ENCODE results near the gene TLE3.

TLE3 gene

GRCh38 chr15:70067681-70068080 is 30.0 kb downstream of the TLE3 start:
- Mint-ChIP-seq H3K27me3 (no peaks in the 10 kb centered on the region), H3K9me3 (no peaks in the 10 kb centered on the region), H3K4me1 (peaks cover 13% of the 10 kb centered on the region), H3K27ac (no peak overlapping the region), H3K4me3 (no peak overlapping the region)
- no peak for DNase-seq
- no peak for ATAC-seq

GRCh38 chr15:70067011-70067410 is 30.7 kb downstream of the TLE3 start:
- no peak for DNase-seq
- no peaks in the 10 kb centered on the region for H3K27me3 Mint-ChIP-seq
- H3K4me1 Mint-ChIP-seq, result peaks cover 12% of the 10 kb centered on the region
- no peaks in the 10 kb centered on the region for H3K9me3 Mint-ChIP-seq
- no peak overlapping the region for H3K27ac Mint-ChIP-seq
- no peak for ATAC-seq
- H3K4me3 Mint-ChIP-seq, result no peak overlapping the region

GRCh38 chr15:70066447-70066846 is 31.3 kb downstream of the TLE3 start:
- no peak overlapping the region for H3K4me3 Mint-ChIP-seq
- peaks cover 12% of the 10 kb centered on the region for H3K4me1 Mint-ChIP-seq
- H3K27ac Mint-ChIP-seq, result no peak overlapping the region
- H3K27me3 Mint-ChIP-seq, result no peaks in the 10 kb centered on the region
- DNase-seq, result no peak
- no peaks in the 10 kb centered on the region for H3K9me3 Mint-ChIP-seq
- no peak for ATAC-seq

- no peak overlapping the region for H3K4me3 Mint-ChIP-seq
- peaks cover 8% of the 10 kb centered on the region for H3K4me1 Mint-ChIP-seq
- H3K27ac Mint-ChIP-seq, result no peak overlapping the region
- DNase-seq (no peak), ATAC-seq (no peak)
- H3K9me3 Mint-ChIP-seq, result no peaks in the 10 kb centered on the region
- H3K27me3 Mint-ChIP-seq, result no peaks in the 10 kb centered on the region
These were observed 31.7 kb downstream of the TLE3 start for GRCh38 chr15:70066004-70066403.

- ATAC-seq (no peak), DNase-seq (no peak)
- H3K27ac Mint-ChIP-seq, result peak overlapping the region in 1 of 2 donors; percentile 74
- H3K4me3 Mint-ChIP-seq, result no peak overlapping the region
- H3K4me1 Mint-ChIP-seq, result no peaks in the 10 kb centered on the region
- no peaks in the 10 kb centered on the region for H3K27me3 Mint-ChIP-seq
- no peaks in the 10 kb centered on the region for H3K9me3 Mint-ChIP-seq
These were observed 32.6 kb downstream of the TLE3 start for GRCh38 chr15:70065006-70065722.

GRCh38 chr15:70064441-70064840 is 33.3 kb downstream of the TLE3 start:
- no peak for DNase-seq
- Mint-ChIP-seq H3K27ac (no peak overlapping the region), H3K4me3 (no peak overlapping the region), H3K9me3 (no peaks in the 10 kb centered on the region), H3K27me3 (no peaks in the 10 kb centered on the region), H3K4me1 (no peaks in the 10 kb centered on the region)
- no peak for ATAC-seq

GRCh38 chr15:70063980-70064379 is 33.7 kb downstream of the TLE3 start:
- no peak for ATAC-seq
- no peak for DNase-seq
- H3K9me3 Mint-ChIP-seq, result no peaks in the 10 kb centered on the region
- no peak overlapping the region for H3K27ac Mint-ChIP-seq
- no peaks in the 10 kb centered on the region for H3K4me1 Mint-ChIP-seq
- H3K27me3 Mint-ChIP-seq, result no peaks in the 10 kb centered on the region
- H3K4me3 Mint-ChIP-seq, result no peak overlapping the region

GRCh38 chr15:70063261-70063925 is 34.3 kb downstream of the TLE3 start:
- Mint-ChIP-seq H3K4me3 (no peak overlapping the region), H3K27ac (peak overlapping the region in 1 of 2 donors; percentile 19), H3K9me3 (no peaks in the 10 kb centered on the region), H3K27me3 (no peaks in the 10 kb centered on the region), H3K4me1 (no peaks in the 10 kb centered on the region)
- DNase-seq (no peak), ATAC-seq (no peak)

- DNase-seq (no peak), ATAC-seq (no peak)
- Mint-ChIP-seq H3K9me3 (no peaks in the 10 kb centered on the region), H3K4me1 (no peaks in the 10 kb centered on the region), H3K27me3 (no peaks in the 10 kb centered on the region), H3K27ac (no peak overlapping the region), H3K4me3 (no peak overlapping the region)
These were observed 35.3 kb downstream of the TLE3 start for GRCh38 chr15:70062321-70062956.

- Mint-ChIP-seq H3K27me3 (no peaks in the 10 kb centered on the region), H3K27ac (no peak overlapping the region), H3K4me3 (no peak overlapping the region), H3K9me3 (no peaks in the 10 kb centered on the region), H3K4me1 (no peaks in the 10 kb centered on the region)
- ATAC-seq, result no peak
- no peak for DNase-seq
These were observed 35.9 kb downstream of the TLE3 start for GRCh38 chr15:70061696-70062270.

GRCh38 chr15:70060993-70061305 is 36.8 kb downstream of the TLE3 start:
- no peaks in the 10 kb centered on the region for H3K4me1 Mint-ChIP-seq
- no peaks in the 10 kb centered on the region for H3K27me3 Mint-ChIP-seq
- H3K4me3 Mint-ChIP-seq, result no peak overlapping the region
- H3K9me3 Mint-ChIP-seq, result no peaks in the 10 kb centered on the region
- ATAC-seq, result no peak
- DNase-seq, result no peak
- H3K27ac Mint-ChIP-seq, result peak overlapping the region; percentile 13 to 19

- H3K9me3 Mint-ChIP-seq, result no peaks in the 10 kb centered on the region
- H3K27ac Mint-ChIP-seq, result peak overlapping the region in 1 of 2 donors; percentile 19
- DNase-seq (no peak), ATAC-seq (no peak)
- H3K4me1 Mint-ChIP-seq, result no peaks in the 10 kb centered on the region
- no peaks in the 10 kb centered on the region for H3K27me3 Mint-ChIP-seq
- no peak overlapping the region for H3K4me3 Mint-ChIP-seq
These were observed 37.3 kb downstream of the TLE3 start for GRCh38 chr15:70060214-70060992.

- no peak for DNase-seq
- ATAC-seq, result no peak
- H3K4me1 Mint-ChIP-seq, result no peaks in the 10 kb centered on the region
- H3K4me3 Mint-ChIP-seq, result no peak overlapping the region
- no peaks in the 10 kb centered on the region for H3K27me3 Mint-ChIP-seq
- H3K9me3 Mint-ChIP-seq, result no peaks in the 10 kb centered on the region
- H3K27ac Mint-ChIP-seq, result peak overlapping the region; percentile 20 to 85
These were observed 38.1 kb downstream of the TLE3 start for GRCh38 chr15:70059476-70060213.

- no peak for ATAC-seq
- Mint-ChIP-seq H3K27ac (peak overlapping the region; percentile 33 to 54), H3K27me3 (no peaks in the 10 kb centered on the region), H3K4me3 (no peak overlapping the region), H3K9me3 (no peaks in the 10 kb centered on the region), H3K4me1 (no peaks in the 10 kb centered on the region)
- DNase-seq, result no peak
These were observed 38.9 kb downstream of the TLE3 start for GRCh38 chr15:70058642-70059360.

Measured in stimulated activated naive CD8-positive, alpha-beta T cell treated with anti-CD3 and anti-CD28 coated beads, Interleukin-15, amount 100 ng/mL, for 72 hours (primary cell).